AG09309 (cell line): ENCODE results near the gene PHLDB1.

Experiments used
- DNase-seq: peaks from one replicate; pipeline ENCODE4 v3.0.0-alpha.2; 2010; ENCODE audit warnings: low read depth
- H3K4me3 ChIP-seq: 2 replicates; pipeline ENCODE4 v1.5.1; 2011; ENCODE audit warnings: mild to moderate bottlenecking, low read depth, low read length, moderate library complexity; ENCODE audit not compliant: control insufficient read depth
- TF ChIP-seq, protein P1 (sequence below): IDR thresholded peaks from 2 replicates; pipeline ENCODE4 v1.5.1; 2011; ENCODE audit warnings: mild to moderate bottlenecking, low read depth, low read length, inconsistent platforms; ENCODE audit not compliant: insufficient read depth, control insufficient read depth; ENCODE audit errors: missing control alignments

Gene PHLDB1

DNA sequence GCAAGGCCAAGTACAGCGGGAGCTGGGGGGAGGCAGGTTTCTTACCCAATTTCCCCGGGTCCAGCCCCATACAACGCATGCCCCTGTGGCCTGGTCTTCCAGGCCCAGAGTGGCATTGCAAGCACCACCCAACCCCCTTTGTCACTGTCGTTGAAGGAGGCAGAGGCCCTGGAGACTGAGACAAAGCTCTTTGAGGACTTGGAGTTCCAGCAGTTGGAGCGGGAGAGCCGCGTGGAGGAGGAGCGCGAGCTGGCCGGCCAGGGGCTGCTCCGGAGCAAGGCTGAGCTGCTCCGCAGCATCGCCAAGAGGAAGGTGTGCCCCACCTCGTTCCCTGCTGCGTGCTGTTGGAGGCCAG is 27.8 kb downstream of the PHLDB1 start:
- no peak overlapping the region for H3K4me3 ChIP-seq
- TF ChIP-seq, protein P1, sequence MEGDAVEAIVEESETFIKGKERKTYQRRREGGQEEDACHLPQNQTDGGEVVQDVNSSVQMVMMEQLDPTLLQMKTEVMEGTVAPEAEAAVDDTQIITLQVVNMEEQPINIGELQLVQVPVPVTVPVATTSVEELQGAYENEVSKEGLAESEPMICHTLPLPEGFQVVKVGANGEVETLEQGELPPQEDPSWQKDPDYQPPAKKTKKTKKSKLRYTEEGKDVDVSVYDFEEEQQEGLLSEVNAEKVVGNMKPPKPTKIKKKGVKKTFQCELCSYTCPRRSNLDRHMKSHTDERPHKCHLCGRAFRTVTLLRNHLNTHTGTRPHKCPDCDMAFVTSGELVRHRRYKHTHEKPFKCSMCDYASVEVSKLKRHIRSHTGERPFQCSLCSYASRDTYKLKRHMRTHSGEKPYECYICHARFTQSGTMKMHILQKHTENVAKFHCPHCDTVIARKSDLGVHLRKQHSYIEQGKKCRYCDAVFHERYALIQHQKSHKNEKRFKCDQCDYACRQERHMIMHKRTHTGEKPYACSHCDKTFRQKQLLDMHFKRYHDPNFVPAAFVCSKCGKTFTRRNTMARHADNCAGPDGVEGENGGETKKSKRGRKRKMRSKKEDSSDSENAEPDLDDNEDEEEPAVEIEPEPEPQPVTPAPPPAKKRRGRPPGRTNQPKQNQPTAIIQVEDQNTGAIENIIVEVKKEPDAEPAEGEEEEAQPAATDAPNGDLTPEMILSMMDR, result no peak
- no peak for DNase-seq

DNA sequence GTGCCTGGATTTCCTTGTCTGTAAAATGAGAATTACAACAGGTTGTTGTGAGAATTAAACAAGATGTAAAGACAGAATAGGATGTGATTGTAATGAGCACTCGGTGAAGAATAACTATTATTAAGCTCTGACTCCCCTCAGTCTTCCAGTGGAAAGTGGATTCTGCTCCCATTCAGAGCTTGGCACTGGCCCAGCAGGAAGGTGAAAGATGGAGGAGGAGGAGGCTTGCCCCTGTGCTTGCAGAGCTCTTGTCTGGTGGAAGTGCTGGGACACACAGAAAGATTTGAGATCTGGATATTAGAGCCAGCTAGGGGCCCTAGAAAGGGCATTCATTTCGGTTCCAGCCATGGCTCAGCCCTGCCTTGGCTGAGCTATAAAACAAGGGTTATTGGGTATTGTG is 28.2 kb downstream of the PHLDB1 start:
- no peak for DNase-seq
- TF ChIP-seq, protein P1, result no peak
- no peak overlapping the region for H3K4me3 ChIP-seq

DNA sequence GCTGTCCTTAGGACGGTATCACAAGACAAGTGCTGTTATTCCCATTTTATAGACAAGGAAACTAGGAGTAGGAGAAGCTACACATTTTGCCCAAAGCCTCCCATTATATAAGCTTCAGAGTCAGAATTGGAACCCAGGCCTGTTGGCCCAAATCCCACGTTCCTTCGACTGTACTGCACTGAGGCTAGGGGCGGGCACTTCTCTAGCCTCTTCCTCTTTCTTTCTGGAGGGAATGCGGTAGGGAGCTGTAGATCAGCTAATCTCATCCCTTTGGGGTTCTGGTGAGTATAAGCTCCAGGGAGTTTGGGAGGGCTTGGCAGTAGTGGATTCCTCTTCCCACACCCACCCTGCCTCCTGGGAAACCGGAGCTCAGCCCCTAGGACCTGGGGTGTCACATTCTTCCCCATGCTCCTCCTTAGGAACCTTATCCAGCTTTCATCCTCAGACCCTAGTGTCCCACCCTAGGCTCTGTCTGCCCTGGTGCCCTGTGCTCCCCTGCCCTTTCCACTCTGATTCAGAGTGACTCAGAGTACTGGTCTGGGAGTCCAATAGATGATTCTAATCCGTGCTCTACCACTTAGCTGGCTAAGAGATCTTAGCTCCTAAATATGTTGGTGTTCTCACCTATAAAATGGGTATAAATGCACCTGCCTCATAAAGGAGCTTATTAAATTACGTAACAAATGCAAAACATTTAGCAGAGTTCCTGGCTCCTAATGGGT is 29.3 kb downstream of the PHLDB1 start:
- TF ChIP-seq, protein P1, result no peak
- no peak for DNase-seq
- no peak overlapping the region for H3K4me3 ChIP-seq

DNA sequence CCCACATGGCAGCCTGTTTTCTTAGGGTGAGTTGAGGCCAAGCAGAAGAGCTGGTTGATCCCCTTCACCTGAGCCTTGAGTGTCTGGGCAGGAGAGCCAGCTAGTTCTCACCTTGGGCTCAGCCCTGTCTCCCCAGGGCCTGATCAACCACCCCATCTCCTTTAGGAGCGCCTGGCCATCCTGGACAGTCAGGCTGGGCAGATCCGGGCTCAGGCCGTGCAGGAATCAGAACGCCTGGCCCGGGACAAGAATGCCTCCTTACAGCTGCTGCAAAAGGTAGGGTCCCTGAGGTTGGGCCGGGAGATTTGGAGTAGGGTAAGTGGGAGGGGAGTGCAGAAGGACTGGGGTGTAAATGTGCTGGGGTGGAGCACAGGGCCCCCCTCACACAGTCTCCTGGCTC is 31.3 kb downstream of the PHLDB1 start:
- TF ChIP-seq, protein P1, result no peak

DNA sequence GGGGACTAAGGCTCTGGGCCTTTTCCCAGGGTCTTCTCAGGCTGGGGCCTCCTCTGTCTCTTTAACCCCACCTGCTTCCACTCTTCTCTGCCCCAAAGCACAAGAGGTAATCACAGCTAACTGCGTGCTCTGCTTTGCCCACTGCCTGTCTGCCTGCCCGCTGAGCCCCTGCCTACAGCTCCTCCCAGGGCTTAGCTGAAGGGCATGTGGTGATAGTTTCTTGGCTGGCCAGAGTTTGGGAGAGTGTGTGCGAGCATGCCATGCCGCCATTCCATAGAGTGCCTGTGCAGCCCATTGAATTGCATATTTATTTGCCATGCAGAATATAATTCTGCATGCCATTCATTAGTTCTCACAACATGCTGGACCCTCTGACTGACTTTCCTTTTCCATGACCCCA is 32.5 kb downstream of the PHLDB1 start:
- no peak overlapping the region for H3K4me3 ChIP-seq
- TF ChIP-seq, protein P1, result no peak
- DNase-seq, result no peak

More for the DNA sequence above, 31.3 kb downstream of the PHLDB1 start:
- H3K4me3 ChIP-seq, result no peak overlapping the region
- DNase-seq, result no peak

DNA sequence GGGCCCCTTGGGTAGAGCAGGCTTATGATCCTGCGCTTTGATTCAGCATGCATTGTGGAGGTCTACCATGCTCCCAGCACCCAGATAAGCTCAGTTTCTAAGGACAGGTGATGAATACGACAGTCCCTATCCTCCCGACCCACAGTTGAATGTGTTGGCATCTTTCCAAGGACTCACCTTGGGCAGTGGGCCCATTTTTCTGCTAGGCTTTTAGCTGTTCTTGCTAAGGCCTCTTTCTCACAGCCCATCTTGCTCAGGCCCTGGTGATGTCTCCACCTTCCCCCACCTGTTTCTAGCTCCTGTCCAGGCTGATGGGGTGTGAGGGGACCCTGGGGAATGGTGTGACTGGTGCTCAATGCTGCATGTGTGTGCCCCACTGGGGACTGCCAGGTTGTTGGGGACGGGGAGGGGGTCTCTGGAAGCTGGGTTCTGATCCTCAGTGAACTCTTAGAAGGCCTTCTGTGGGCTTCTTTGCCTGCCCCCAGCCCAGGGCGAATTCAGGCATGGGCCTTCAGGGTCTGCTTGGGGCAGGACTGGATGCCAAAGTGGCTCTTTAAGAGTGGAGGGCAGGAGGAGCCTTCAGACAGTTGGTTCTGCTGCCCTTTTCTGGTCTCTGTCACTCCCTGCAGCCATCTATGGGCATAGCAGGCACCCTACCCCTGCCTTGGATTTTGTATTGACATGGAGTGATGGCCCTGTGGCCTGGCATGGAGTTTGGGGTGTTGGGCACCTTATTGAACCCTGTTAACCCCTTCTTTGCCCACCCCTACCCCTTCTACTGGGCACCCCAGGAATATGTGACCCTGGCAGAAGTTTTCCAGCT is 33.1 kb downstream of the PHLDB1 start:
- TF ChIP-seq, protein P1, result peak; percentile 16
- no peak for DNase-seq
- H3K4me3 ChIP-seq, result no peak overlapping the region
